Endodermal cell (in vitro differentiated cells): ENCODE data around the gene SVBP. TPM values are rescaled to one million over a fixed set of nuclear protein-coding genes. Genes with fewer than 3 reads are reported as not detected.

ENCODE experiments used
- DNase-seq: peaks from one replicate; pipeline ENCODE4 v3.0.0-alpha.2; 2017
- H3K27ac ChIP-seq: 2 replicates; pipeline ENCODE4 v1.5.1; 2013; ENCODE audit warnings: mild to moderate bottlenecking, low read depth, low read length, moderate library complexity
- H3K27me3 ChIP-seq: 2 replicates; pipeline ENCODE4 v1.6.1; 2013; ENCODE audit warnings: mild to moderate bottlenecking, low read length, moderate library complexity; ENCODE audit not compliant: insufficient read depth, control insufficient read depth, poor library complexity, severe bottlenecking
- H3K36me3 ChIP-seq: 2 replicates; pipeline ENCODE4 v1.7.0; 2013; ENCODE audit warnings: mild to moderate bottlenecking, low read length, moderate library complexity; ENCODE audit not compliant: control insufficient read depth, insufficient read depth
- H3K4me1 ChIP-seq: one replicate; pipeline ENCODE4 v1.7.0; 2013; ENCODE audit warnings: low read length; ENCODE audit not compliant: control insufficient read depth, insufficient read depth
- H3K4me3 ChIP-seq: 2 replicates; pipeline ENCODE4 v1.5.1; 2013; ENCODE audit warnings: mild to moderate bottlenecking, low read length, moderate library complexity
- H3K9ac ChIP-seq: 2 replicates; pipeline ENCODE4 v1.6.1; 2013; ENCODE audit warnings: mild to moderate bottlenecking, low read length, moderate library complexity; ENCODE audit not compliant: poor library complexity, severe bottlenecking; ENCODE audit errors: extremely low read depth
- H3K9me3 ChIP-seq: 2 replicates; pipeline ENCODE4 v1.6.1; 2013; ENCODE audit warnings: mild to moderate bottlenecking, low read length, moderate library complexity; ENCODE audit not compliant: control insufficient read depth
- H3K27ac Mint-ChIP-seq: 2 replicates; pipeline ENCODE4 v1.8.0; 2020; ENCODE audit warnings: mixed read lengths
- H3K27me3 Mint-ChIP-seq: 2 replicates; pipeline ENCODE4 v1.8.0; 2021; ENCODE audit warnings: mild to moderate bottlenecking, mixed read lengths; ENCODE audit not compliant: insufficient read depth
- H3K36me3 Mint-ChIP-seq: 2 replicates; pipeline ENCODE4 v1.8.0; 2020; ENCODE audit warnings: low read depth, mixed read lengths
- H3K4me1 Mint-ChIP-seq: 2 replicates; pipeline ENCODE4 v1.8.0; 2020; ENCODE audit warnings: mixed read lengths
- H3K4me3 Mint-ChIP-seq: 2 replicates; pipeline ENCODE4 v1.8.0; 2020; ENCODE audit warnings: mild to moderate bottlenecking, moderate library complexity, mixed read lengths
- H3K9me3 Mint-ChIP-seq: 2 replicates; pipeline ENCODE4 v1.8.0; 2020; ENCODE audit warnings: mild to moderate bottlenecking, mixed read lengths
- CTCF ChIP-seq: fragments of 200-600 bp; sonication (generic); conservative IDR thresholded peaks from 2 replicates; pipeline ENCODE4 v1.5.0; 2021; ENCODE audit warnings: antibody characterized with exemption, mild to moderate bottlenecking
- WGBS, 2 experiments: methylation state at CpG; one replicate each; pipeline versions ENCODE4 v1.1.5 to v1.1.7; 2013; ENCODE audit warnings: missing lambda C conversion rate in 2 of 2, mixed read lengths in 1 of 2; ENCODE audit not compliant: insufficient coverage in 1 of 2, insufficient read length in 1 of 2; 5-methylcytosine and 5-hydroxymethylcytosine counted together
- total RNA-seq, 2 donors: library from RNA; stranded (reverse); fragmentation: NEBNext Ultra II Directional in 1 of 2; extraction: Animal tissue kit (Norgen Biotek cat#: 25700) in 1 of 2; gene quantifications; 2 replicates in 1 of 2; 3 replicates in 1 of 2; pipeline ENCODE4 v1.2.1, GENCODE V29; 2021

Gene SVBP
- total RNA-seq, 2 donors from 2014 or later, result 40.2 to 45.3 TPM

- Histone ChIP-seq H3K9me3 (peaks cover 23% of the 10 kb centered on the region), H3K27ac (no peak overlapping the region), H3K4me1 (peaks cover 3% of the 10 kb centered on the region), H3K36me3 (peaks cover 30% of the 10 kb centered on the region), H3K4me3 (peak overlapping the region; percentile 87), H3K9ac (peak overlapping the region; percentile 39), H3K27me3 (no peaks in the 10 kb centered on the region)
- 14 to 25% methylated on average over 2 to 6 of the region's 6 CpGs for WGBS, 2 experiments
- H3K27ac Mint-ChIP-seq, result peak overlapping the region; percentile 81
- H3K4me3 Mint-ChIP-seq, result peak overlapping the region; percentile 90
- peaks cover 12% of the 10 kb centered on the region for H3K4me1 Mint-ChIP-seq
- TF ChIP-seq CTCF, result no peak
- H3K36me3 Mint-ChIP-seq, result peaks cover 51% of the 10 kb centered on the region
- H3K27me3 Mint-ChIP-seq, result no peaks in the 10 kb centered on the region
- H3K9me3 Mint-ChIP-seq, result peaks cover 23% of the 10 kb centered on the region
- DNase-seq, result no peak
Observed at GRCh38 chr1:42847111-42847595, 30.0 kb upstream of the SVBP start.

GRCh38 chr1:42846257-42847110 lies 29.3 kb upstream of the SVBP start, which contains the start of gene ZNF691:
TSS of gene ZNF691 (plus strand) at chr1:42846613. CDS start at chr1:42849659, 3,046 bp downstream.
- peak within 1 kb of the TSS; percentile 81 for H3K27ac Mint-ChIP-seq

GRCh38 chr1:42845866-42846256 lies 28.7 kb upstream of the SVBP start:
- no peak overlapping the region for H3K27ac ChIP-seq
- H3K9ac ChIP-seq, result peak overlapping the region; percentile 44
- peaks cover 15% of the 10 kb centered on the region for H3K9me3 Mint-ChIP-seq
- no peak for DNase-seq
- H3K27me3 ChIP-seq, result no peaks in the 10 kb centered on the region
- peaks cover 3% of the 10 kb centered on the region for H3K4me1 ChIP-seq
- peaks cover 22% of the 10 kb centered on the region for H3K9me3 ChIP-seq
- H3K36me3 ChIP-seq, result peaks cover 18% of the 10 kb centered on the region
- peak overlapping the region; percentile 90 for H3K4me3 Mint-ChIP-seq
- H3K27ac Mint-ChIP-seq, result peak overlapping the region; percentile 63
- no peak for TF ChIP-seq CTCF
- WGBS, 2 experiments, result 0 to 14% methylated on average over 7 to 10 of the region's 10 CpGs
- peaks cover 43% of the 10 kb centered on the region for H3K36me3 Mint-ChIP-seq
- H3K27me3 Mint-ChIP-seq, result no peaks in the 10 kb centered on the region
- H3K4me1 Mint-ChIP-seq, result peaks cover 12% of the 10 kb centered on the region
- peak overlapping the region; percentile 87 for H3K4me3 ChIP-seq

More at GRCh38 chr1:42846257-42847110, 29.3 kb upstream of the SVBP start, which contains the start of gene ZNF691:
- Mint-ChIP-seq H3K27me3 (no peaks in the 10 kb centered on the region), H3K36me3 (peaks cover 49% of the 10 kb centered on the region), H3K9me3 (peaks cover 22% of the 10 kb centered on the region), H3K4me3 (peak within 1 kb of the TSS; percentile 90), H3K4me1 (peaks cover 12% of the 10 kb centered on the region)
- H3K27ac ChIP-seq, result no peak within 1 kb of the TSS
- no peaks in the 10 kb centered on the region for H3K27me3 ChIP-seq
- peak within 1 kb of the TSS; percentile 44 for H3K9ac ChIP-seq
- H3K4me1 ChIP-seq, result peaks cover 3% of the 10 kb centered on the region
- peak; percentile 67 for TF ChIP-seq CTCF
- peaks cover 27% of the 10 kb centered on the region for H3K9me3 ChIP-seq
- peak; percentile 97 for DNase-seq
- 1 to 2% methylated on average over 26 to 50 of the region's 50 CpGs for WGBS, 2 experiments
- H3K4me3 ChIP-seq, result peak within 1 kb of the TSS; percentile 87
- H3K36me3 ChIP-seq, result peaks cover 24% of the 10 kb centered on the region
